Fibroblast of pulmonary artery (primary cell): ENCODE results near the gene FGFR2.

Source experiments
- DNase-seq: peaks from one replicate; pipeline ENCODE4 v3.0.0-alpha.2; 2010; ENCODE audit warnings: low read depth
- H3K4me3 ChIP-seq: replicated peaks from 2 replicates; pipeline ENCODE4 v1.5.1; 2011; ENCODE audit warnings: low read depth, mild to moderate bottlenecking, control low read depth, low read length, moderate library complexity
- TF ChIP-seq, protein P1 (sequence below): IDR thresholded peaks from 2 replicates; pipeline ENCODE4 v1.5.1; 2011; ENCODE audit warnings: mild to moderate bottlenecking, control low read depth, low read length, inconsistent platforms; ENCODE audit errors: missing control alignments

Gene FGFR2

DNA sequence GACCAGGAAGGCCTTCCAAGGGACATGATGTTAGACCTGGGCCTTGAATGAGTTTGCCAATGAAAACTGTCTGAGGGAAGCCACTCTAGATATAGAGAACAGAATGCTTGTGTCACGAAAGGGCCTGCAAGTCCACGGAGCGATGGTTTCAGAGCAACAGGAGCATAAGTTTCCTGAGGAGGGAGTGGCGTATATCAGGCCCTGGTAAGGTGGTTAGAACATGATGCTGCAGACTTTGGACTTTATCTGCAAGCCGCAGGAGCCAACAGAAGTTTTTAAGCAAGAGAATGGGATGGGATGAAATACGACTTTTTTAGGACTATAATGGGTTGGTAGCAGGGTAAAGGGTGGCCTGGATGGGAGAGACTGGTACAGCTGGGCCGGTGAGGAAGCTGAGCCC lies 136.0 kb downstream of the FGFR2 start:
- DNase-seq, result no peak
- TF ChIP-seq, protein P1, sequence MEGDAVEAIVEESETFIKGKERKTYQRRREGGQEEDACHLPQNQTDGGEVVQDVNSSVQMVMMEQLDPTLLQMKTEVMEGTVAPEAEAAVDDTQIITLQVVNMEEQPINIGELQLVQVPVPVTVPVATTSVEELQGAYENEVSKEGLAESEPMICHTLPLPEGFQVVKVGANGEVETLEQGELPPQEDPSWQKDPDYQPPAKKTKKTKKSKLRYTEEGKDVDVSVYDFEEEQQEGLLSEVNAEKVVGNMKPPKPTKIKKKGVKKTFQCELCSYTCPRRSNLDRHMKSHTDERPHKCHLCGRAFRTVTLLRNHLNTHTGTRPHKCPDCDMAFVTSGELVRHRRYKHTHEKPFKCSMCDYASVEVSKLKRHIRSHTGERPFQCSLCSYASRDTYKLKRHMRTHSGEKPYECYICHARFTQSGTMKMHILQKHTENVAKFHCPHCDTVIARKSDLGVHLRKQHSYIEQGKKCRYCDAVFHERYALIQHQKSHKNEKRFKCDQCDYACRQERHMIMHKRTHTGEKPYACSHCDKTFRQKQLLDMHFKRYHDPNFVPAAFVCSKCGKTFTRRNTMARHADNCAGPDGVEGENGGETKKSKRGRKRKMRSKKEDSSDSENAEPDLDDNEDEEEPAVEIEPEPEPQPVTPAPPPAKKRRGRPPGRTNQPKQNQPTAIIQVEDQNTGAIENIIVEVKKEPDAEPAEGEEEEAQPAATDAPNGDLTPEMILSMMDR, result no peak
- no peak overlapping the region for H3K4me3 ChIP-seq

DNA sequence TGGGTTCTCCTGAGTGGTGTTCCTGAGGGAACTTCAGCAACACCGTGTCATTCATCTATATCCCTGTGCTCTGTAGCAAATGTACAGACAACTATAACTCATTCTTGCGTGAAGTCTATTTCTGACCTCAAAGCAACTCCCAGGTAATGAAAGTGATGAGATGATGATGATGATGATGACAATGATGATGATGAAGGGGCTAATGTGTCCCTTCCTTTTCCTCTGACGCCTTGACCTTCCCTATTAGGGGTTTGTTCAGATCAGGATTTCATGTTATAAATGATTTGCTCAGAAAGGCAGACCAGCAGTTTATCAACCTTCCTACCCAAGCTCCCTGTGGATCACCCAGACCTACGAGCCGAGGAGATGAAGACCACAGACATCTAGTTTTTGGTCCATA lies 136.9 kb downstream of the FGFR2 start:
- H3K4me3 ChIP-seq, result no peak overlapping the region
- no peak for DNase-seq
- TF ChIP-seq, protein P1, result no peak

DNA sequence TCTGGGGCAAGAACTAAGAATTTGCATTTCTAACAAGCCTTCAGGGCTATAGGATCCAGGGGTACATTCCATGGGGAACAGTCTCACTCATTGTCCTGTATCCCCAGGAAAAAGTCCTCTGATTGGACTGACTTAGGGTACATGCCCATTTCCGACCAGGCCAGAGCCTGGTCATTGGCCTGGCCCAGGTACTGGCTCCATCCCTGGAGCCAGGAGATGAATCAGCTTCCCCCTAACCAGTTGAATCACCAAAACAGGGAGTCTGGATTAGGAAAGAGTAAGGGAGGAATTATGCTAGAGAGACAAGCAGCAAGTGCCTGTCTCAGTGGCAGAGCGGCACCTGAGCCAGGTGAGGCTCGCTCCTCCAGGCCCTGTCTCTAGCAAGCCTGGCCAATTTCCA lies 137.5 kb downstream of the FGFR2 start:
- TF ChIP-seq, protein P1, result no peak
- no peak overlapping the region for H3K4me3 ChIP-seq
- no peak for DNase-seq

DNA sequence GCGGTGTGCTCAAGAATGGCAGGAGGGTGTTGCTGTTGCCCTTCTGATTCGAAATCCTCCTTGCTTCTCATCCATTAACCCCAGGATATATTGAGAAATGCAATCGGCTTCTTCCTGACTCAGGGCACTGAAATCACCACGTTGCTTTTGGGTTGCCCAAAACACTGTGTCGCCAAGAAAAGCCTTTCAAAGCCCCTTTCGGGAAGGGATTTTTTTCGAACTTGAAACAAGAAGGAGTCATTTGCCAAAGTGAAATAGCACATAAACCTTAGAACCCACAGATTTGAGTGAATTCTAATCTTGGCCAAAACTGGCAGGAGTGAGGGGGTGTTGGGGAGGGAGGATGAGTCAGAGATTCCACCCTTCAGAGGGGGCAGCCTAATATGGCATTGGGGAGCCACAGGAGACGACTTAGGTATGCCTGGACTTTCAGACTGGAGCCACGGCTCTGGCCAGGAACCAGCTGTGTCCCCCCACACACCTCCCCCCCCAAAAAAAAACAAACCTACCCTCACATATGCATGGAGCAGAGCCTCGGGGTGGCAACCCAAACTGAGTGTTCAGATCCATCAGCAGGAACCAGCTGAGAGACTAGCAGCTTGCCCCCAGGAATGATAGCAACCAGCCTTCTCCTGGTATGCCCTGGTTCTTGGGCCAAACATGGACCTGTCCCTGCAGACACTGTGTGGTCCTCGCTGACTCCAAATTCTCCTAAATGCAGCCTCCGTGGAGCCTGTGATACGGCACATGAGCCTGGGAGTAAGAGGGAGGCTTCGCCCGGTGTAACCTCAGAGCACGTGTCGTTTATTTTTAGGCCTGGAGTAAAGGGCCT lies 138.4 kb downstream of the FGFR2 start:
- no peak overlapping the region for H3K4me3 ChIP-seq
- DNase-seq, result no peak
- TF ChIP-seq, protein P1, result no peak

DNA sequence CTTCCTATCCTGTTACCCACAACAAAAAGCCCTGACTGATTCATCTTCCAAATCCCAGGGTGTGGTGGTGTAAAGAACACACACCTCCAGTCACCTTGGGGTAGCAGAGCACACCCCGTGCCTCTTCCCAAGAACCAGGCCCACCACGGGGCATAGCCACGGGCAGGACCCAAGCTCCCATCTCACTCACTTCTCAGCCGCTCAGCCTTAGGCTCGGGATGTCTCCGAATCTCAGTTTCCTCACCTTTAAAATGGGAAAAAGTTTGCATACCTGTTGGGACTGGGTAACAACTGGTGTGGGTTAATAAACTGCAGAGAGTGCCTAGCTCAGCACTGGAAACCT lies 139.0 kb downstream of the FGFR2 start:
- DNase-seq, result no peak
- no peak overlapping the region for H3K4me3 ChIP-seq
- TF ChIP-seq, protein P1, result no peak

DNA sequence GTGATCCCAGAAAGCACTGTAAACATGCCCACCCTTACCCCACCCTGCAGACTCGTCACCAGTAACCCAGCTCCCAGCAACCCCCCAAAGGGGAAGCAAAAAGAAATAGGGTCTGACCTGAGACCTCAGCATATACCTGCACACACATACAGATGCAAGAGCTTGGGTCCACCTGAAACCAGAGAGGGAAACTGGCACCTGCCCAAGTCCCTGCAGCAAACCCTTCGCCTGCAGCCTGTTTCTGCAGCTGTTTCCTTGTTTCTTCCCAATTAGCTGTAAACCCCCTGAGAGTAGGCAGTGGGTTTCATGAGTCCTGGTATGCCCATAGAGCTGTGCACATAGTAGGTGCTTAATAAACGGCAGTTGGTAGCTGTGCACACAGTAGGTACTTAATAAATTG lies 140.5 kb downstream of the FGFR2 start:
- DNase-seq, result no peak
- no peak overlapping the region for H3K4me3 ChIP-seq
- TF ChIP-seq, protein P1, result no peak

DNA sequence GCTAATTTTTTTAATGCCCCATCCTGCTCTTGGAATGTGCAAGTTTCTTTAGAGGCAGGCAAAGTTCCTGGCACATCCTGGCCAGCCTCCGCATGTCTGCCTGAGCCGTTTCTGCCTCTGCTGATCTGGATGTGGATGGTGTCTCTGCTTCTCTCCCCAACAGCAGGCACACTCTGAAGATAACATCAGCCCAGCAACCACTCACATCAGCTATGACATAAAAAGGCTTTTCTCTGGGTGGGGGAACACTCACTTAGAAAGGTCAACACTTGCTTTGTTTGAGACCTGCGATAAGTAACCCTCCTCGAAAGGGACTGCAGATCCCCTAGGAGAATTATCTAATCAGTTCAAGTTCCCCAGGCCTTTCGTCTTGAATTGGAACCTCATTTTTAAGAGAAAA lies 142.9 kb downstream of the FGFR2 start:
- TF ChIP-seq, protein P1, result no peak
- DNase-seq, result no peak
- H3K4me3 ChIP-seq, result no peak overlapping the region
